HG03460 (cell line): ENCODE measurements around the gene PDE11A.
"Not testable (repeated sequence)": the region's sequence is repeated elsewhere in the genome, so short reads cannot be mapped to it uniquely, and the experiment has no call there.

Experiments
- ATAC-seq: cut with Tn5 transposase; IDR thresholded peaks from one replicate; pipeline ENCODE4 v1.9.1; 2021; ENCODE audit not compliant: unreplicated experiment

Gene PDE11A

GRCh38 chr2:178075006-178075326 is 2.4 kb upstream of the PDE11A start:
- ATAC-seq, result no peak

GRCh38 chr2:178074123-178075005 is 1.8 kb upstream of the PDE11A start:
- ATAC-seq, result no peak

- ATAC-seq, result no peak
Measured at GRCh38 chr2:178072000-178072382, 586 bp downstream of the PDE11A start.

- ATAC-seq, result no peak
Measured at GRCh38 chr2:178070824-178071223, 1.8 kb downstream of the PDE11A start.

- ATAC-seq, result no peak
Measured at GRCh38 chr2:178069551-178069950, 3.0 kb downstream of the PDE11A start.

GRCh38 chr2:178068823-178069454 is 3.6 kb downstream of the PDE11A start:
- no peak for ATAC-seq

GRCh38 chr2:178066890-178067669 is 5.5 kb downstream of the PDE11A start:
- no peak for ATAC-seq

- no peak for ATAC-seq
Measured at GRCh38 chr2:178066324-178066723, 6.3 kb downstream of the PDE11A start.

- no peak for ATAC-seq
Measured at GRCh38 chr2:178059681-178060080, 12.9 kb downstream of the PDE11A start.

- ATAC-seq, result no peak
Measured at GRCh38 chr2:178059111-178059510, 13.5 kb downstream of the PDE11A start.

- no peak for ATAC-seq
Measured at GRCh38 chr2:178057179-178057680, 15.3 kb downstream of the PDE11A start.

- no peak for ATAC-seq
Measured at GRCh38 chr2:178056345-178056744, 16.2 kb downstream of the PDE11A start.

GRCh38 chr2:178051257-178051656 is 21.3 kb downstream of the PDE11A start:
- ATAC-seq, result not testable (repeated sequence)

- no peak for ATAC-seq
Measured at GRCh38 chr2:178047391-178047790, 25.2 kb downstream of the PDE11A start.

- ATAC-seq, result no peak
Measured at GRCh38 chr2:178044836-178045235, 27.7 kb downstream of the PDE11A start.

GRCh38 chr2:178043266-178043665 is 29.3 kb downstream of the PDE11A start:
- no peak for ATAC-seq

GRCh38 chr2:178033583-178033982 is 39.0 kb downstream of the PDE11A start:
- not testable (repeated sequence) for ATAC-seq

- ATAC-seq, result no peak
Measured at GRCh38 chr2:178029342-178029741, 43.2 kb downstream of the PDE11A start.

GRCh38 chr2:178025551-178026185 is 46.9 kb downstream of the PDE11A start:
- ATAC-seq, result no peak

- ATAC-seq, result no peak
Measured at GRCh38 chr2:178018141-178018540, 54.4 kb downstream of the PDE11A start.

GRCh38 chr2:178016612-178017011 is 56.0 kb downstream of the PDE11A start:
- no peak for ATAC-seq
